Esophagus squamous epithelium (tissue), 4 donors: ENCODE data around the gene PARD3.

Source experiments
- POLR2A ChIP-seq, 4 donors: fragments of 450-650 bp; IDR thresholded peaks; one replicate each; pipeline ENCODE4 v1.6.1; 2017; ENCODE audit warnings: antibody characterized with exemption in 4 of 4, mild to moderate bottlenecking in 4 of 4, moderate library complexity in 3 of 4
- TF ChIP-seq, protein P1 (sequence below), 6 experiments: fragments of 450-650 bp in 4 of 6; fragments of 200-600 bp in 2 of 6; sonication (generic) in 2 of 6; IDR thresholded peaks; one replicate each; pipeline ENCODE4 v1.5.1; 2016 to 2019; ENCODE audit warnings: antibody characterized with exemption in 6 of 6, mild to moderate bottlenecking in 4 of 6, moderate library complexity in 4 of 6

DNA sequence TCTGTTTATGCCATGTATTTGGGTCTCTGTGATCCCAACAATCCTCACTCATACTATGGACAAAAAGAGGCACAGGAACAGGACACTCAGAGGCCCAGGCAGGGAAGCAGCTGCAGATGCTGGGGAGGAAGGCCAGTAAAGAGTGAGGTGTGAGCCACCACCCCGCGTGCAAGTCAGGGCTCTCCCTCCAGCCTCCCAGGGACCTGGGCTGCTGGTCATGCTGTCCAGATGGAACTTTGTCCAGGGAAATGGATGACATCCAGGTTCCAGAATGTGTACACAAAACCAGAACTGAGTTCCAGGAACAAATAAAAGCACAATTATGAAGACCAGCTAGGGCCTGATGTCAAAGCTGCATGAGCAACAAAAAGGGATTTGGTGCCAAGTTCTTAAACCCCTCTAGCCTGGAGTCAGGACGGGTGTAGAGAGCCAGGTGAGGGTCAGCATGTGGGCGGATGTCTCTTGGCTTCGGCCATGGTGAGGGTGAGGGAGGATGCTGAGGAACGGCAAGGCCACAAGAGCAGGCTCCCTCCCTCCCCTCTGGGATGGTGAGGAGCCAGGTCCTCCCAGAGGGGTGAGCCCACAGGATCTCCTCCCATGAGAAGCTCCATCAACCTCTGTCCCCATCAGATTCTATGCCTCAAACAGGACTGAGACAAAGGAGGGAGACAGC is 739.7 kb downstream of the PARD3 start:
- TF ChIP-seq, protein P1, sequence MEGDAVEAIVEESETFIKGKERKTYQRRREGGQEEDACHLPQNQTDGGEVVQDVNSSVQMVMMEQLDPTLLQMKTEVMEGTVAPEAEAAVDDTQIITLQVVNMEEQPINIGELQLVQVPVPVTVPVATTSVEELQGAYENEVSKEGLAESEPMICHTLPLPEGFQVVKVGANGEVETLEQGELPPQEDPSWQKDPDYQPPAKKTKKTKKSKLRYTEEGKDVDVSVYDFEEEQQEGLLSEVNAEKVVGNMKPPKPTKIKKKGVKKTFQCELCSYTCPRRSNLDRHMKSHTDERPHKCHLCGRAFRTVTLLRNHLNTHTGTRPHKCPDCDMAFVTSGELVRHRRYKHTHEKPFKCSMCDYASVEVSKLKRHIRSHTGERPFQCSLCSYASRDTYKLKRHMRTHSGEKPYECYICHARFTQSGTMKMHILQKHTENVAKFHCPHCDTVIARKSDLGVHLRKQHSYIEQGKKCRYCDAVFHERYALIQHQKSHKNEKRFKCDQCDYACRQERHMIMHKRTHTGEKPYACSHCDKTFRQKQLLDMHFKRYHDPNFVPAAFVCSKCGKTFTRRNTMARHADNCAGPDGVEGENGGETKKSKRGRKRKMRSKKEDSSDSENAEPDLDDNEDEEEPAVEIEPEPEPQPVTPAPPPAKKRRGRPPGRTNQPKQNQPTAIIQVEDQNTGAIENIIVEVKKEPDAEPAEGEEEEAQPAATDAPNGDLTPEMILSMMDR (IDR thresholded peaks at IDR 0.05), result no peak
- TF ChIP-seq POLR2A (IDR thresholded peaks at IDR 0.05), result no peak
